ENCODE results near the gene ANKRD13C. TPM values are rescaled to one million over a fixed set of nuclear protein-coding genes. Genes with fewer than 3 reads are reported as not detected.

ANKRD13C gene
- total RNA-seq, 1 donor from 2014 or later: 20.9 TPM

- H3K27ac ChIP-seq: no peak overlapping the region
- peaks cover 15% of the 10 kb centered on the region for H3K4me1 ChIP-seq
- TF ChIP-seq CTCF (IDR thresholded peaks at IDR 0.05): no peak
- H3K9me3 ChIP-seq: no peaks in the 10 kb centered on the region
- ATAC-seq: no peak
- no peak overlapping the region for H3K4me3 ChIP-seq
- H3K36me3 ChIP-seq: peaks cover 88% of the 10 kb centered on the region
- intact Hi-C loops (cut with DNase I): loop anchor here (10.0 kb wide), 1 partner anchor 843 kb away; no protein-coding TSS in a partner anchor
- H3K27me3 ChIP-seq: no peaks in the 10 kb centered on the region
- DNase-seq: no peak
These were observed 123.0 kb downstream of the ANKRD13C start for GRCh38 chr1:70231475-70231874.

- H3K4me1 ChIP-seq: peaks cover 33% of the 10 kb centered on the region
- DNase-seq: no peak
- no peak for TF ChIP-seq CTCF (IDR thresholded peaks at IDR 0.05)
- H3K27me3 ChIP-seq: no peaks in the 10 kb centered on the region
- intact Hi-C loops (cut with DNase I): no loop called here
- no peaks in the 10 kb centered on the region for H3K9me3 ChIP-seq
- no peak overlapping the region for H3K27ac ChIP-seq
- ATAC-seq: no peak
- H3K36me3 ChIP-seq: peaks cover 81% of the 10 kb centered on the region
- no peak overlapping the region for H3K4me3 ChIP-seq
These were observed 125.9 kb downstream of the ANKRD13C start for GRCh38 chr1:70228670-70229069.

GRCh38 chr1:70227439-70227838 lies 127.1 kb downstream of the ANKRD13C start:
- Histone ChIP-seq H3K9me3 (no peaks in the 10 kb centered on the region), H3K27ac (no peak overlapping the region), H3K4me1 (peaks cover 45% of the 10 kb centered on the region), H3K4me3 (no peak overlapping the region), H3K36me3 (peaks cover 78% of the 10 kb centered on the region), H3K27me3 (no peaks in the 10 kb centered on the region)
- intact Hi-C loops (cut with DNase I): no loop called here
- no peak for DNase-seq
- no peak for TF ChIP-seq CTCF (IDR thresholded peaks at IDR 0.05)
- ATAC-seq: no peak

GRCh38 chr1:70224954-70225353 lies 129.6 kb downstream of the ANKRD13C start:
- no peak overlapping the region for H3K27ac ChIP-seq
- intact Hi-C loops (cut with DNase I): no loop called here
- ATAC-seq: no peak

GRCh38 chr1:70222716-70223235 lies 131.7 kb downstream of the ANKRD13C start:
- no peaks in the 10 kb centered on the region for H3K9me3 ChIP-seq
- peak overlapping the region; percentile 97 for H3K27ac ChIP-seq

More at GRCh38 chr1:70224954-70225353, 129.6 kb downstream of the ANKRD13C start:
- Histone ChIP-seq H3K4me1 (peaks cover 53% of the 10 kb centered on the region), H3K9me3 (no peaks in the 10 kb centered on the region), H3K4me3 (no peak overlapping the region), H3K36me3 (peaks cover 53% of the 10 kb centered on the region), H3K27me3 (no peaks in the 10 kb centered on the region)
- TF ChIP-seq CTCF (IDR thresholded peaks at IDR 0.05): no peak
- no peak for DNase-seq

More at GRCh38 chr1:70222716-70223235, 131.7 kb downstream of the ANKRD13C start:
- Histone ChIP-seq H3K27me3 (no peaks in the 10 kb centered on the region), H3K36me3 (peaks cover 31% of the 10 kb centered on the region), H3K4me3 (peak overlapping the region; percentile 80), H3K4me1 (peaks cover 51% of the 10 kb centered on the region)
- DNase-seq (no peak), ATAC-seq (no peak)
- TF ChIP-seq CTCF (IDR thresholded peaks at IDR 0.05): no peak
- intact Hi-C loops (cut with DNase I): no loop called here
